Frontal cortex (tissue), 4 donors: Measurements from ENCODE around the gene TMIE. TPM values are rescaled to one million over a fixed set of nuclear protein-coding genes. Genes with fewer than 3 reads are reported as not detected.
A peak's percentile ranks its signal among the peaks of the same experiment; 100 is the strongest.
"Not testable (repeated sequence)": the region's sequence is repeated elsewhere in the genome, so short reads cannot be mapped to it uniquely, and the experiment has no call there.

ENCODE experiments used
- DNase-seq, 2 donors: peaks; one replicate each; pipeline ENCODE4 v3.0.0; 2012; ENCODE audit warnings: low spot score in 2 of 2
- FAIRE-seq: peaks from 2 replicates; lab custom pipeline; 2012; peaks lifted over from hg19 to GRCh38; lab: Jason Lieb, UNC
- total RNA-seq: library from RNA; depleted of rRNA; stranded (reverse); fragments of >200 nt; gene quantifications from one replicate; pipeline ENCODE4 v1.2.3, GENCODE V29; 2014
- donor health status: control.
- donor health status: control.
- donor health status: control.

The TMIE gene
- total RNA-seq, 1 donor from 2014 or later = 1.2 TPM

DNA sequence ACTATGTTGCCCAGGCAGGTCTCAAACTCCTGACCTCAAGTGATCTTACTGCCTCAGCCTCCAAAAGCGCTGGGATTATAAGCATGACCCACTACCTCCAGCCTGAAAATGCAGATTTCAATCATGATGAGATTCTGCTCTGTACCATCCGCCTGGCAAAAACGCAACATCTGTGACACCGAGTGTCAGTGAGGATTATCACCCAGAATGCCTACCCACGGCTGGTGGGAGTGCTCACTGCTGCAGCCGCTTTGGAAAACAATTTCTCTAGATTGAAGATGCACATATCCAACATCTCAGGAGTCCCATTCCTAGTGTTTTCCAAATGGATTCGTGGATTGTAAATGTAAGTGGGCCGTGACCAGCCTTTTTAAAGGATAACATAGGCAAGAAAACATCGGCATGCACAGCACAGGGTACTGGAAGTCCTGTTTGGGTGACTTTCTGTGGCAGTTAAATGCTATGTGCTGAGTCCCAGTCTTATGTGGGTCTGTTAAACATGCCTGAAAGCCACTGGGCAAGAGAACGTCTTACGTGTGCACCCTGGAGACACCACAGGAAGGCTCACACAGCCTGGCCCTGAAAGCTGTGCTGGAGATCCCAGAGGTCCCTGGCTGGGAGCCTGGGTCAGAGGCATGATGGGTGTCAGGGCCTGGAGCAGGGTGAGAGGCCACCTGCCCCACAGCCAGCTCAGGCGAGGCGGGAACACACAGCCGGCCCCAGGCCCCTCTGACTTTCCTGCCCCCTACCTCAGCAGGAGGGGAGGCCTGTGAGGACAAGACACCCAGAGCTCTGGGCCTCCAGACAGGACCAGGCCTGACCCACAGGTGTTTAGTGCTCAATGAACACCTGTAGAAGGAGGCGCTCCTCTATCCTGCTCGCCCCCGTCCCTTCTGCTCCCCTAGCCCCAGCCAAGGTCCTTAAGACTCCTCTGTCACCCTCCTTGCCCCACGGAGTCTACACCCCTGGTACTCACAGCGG, 15.6 kb downstream of the TMIE start:
- DNase-seq (peak in 1 of 2 donors; percentile 8), FAIRE-seq (no peak)

DNA sequence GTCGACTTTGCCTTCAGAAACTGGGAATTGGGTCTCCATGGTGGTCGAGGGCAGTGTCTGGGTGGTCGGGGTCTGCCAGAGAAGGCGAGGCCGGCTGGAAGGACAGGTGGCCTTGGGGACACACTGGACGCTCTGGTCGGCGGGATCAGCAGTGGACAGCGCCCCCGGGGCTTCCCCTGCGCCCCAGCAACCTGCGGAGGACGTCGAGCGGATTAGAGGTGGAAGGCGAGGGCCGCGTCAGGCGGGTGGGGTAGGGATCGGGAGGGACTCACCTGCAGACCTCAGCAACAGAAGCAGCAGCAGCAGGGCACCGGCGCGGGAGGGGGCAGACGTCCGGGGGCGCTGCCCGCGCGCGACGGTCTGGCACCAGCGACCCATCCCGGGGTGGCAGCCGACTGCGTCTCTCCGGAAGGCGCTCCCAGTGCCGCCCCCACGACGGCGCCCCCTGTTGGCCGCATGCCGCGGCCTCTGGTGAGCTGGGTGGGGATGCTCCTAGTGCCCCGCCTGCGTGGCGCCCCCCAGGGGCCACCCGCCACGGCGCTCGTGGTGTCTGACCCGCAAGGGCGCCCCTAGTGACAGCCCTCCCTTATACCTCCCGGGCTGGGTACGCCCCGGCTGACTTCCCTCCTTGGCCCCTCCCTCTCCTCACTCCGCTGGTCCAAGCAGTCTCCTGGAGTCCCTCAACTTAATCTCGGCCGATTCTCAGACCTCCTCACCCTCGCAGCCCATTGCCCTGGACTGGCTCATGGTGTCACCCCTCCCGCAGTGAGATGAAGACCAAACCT, 16.4 kb downstream of the TMIE start, which contains the start of gene PRSS50:
PRSS50 (minus strand) TSS at position 423 of the 785 bp plus-strand sequence; CDS start at position 378, 45 bp downstream.
- DNase-seq (peak in 1 of 2 donors; percentile 10), FAIRE-seq (no peak)

DNA sequence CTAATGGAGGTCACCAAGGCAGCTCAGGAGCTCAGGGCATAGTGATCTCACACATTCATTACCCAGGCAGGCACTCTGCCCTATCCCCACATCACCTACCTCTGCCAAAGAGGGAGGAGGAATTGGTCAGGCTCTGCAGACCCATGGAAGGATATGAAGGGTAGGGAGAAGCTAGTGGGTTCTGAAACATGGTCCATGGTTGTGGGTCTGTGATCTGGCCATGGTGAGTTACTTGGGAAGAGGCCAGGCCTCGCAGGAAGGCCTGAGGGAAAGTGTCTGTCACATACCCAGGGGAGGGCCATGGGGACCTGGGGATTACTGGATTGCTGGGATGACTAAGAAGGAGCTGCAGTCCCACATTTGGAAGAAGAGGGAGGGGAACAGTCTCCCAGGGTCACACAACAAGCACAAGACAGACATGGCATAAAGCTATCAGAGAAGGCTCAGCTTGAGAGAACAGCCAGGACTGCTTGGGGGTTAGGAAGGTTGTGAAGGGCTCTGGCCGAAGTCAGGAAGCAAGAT, 17.9 kb downstream of the TMIE start:
- DNase-seq = no peak
- no peak for FAIRE-seq

- FAIRE-seq = no peak
These were observed 18.6 kb downstream of the TMIE start for GRCh38 chr3:46719735-46720271.

GRCh38 chr3:46721009-46721408, 19.8 kb downstream of the TMIE start:
- FAIRE-seq (no peak), DNase-seq (no peak)

More at GRCh38 chr3:46719735-46720271, 18.6 kb downstream of the TMIE start:
- DNase-seq = no peak

DNA sequence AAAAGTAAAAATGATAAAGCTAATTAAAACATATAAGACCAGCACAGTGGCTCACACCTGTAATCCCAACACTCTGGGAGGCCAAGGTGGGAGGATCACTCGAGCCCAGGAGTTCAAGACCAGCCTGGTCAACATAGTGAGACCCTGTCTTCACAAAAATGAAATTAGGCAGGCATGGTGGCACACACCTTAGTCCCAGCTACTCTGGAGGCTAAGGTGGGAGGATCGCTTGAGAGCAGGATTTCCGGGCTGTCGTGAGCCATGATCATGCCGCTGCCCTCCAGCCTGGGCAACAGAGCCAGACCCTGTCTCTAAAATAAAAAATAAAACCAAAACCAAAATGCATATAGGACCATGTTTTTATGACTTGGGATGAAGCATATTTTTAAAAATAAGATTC, 21.3 kb downstream of the TMIE start:
- DNase-seq (no peak), FAIRE-seq (no peak)

DNA sequence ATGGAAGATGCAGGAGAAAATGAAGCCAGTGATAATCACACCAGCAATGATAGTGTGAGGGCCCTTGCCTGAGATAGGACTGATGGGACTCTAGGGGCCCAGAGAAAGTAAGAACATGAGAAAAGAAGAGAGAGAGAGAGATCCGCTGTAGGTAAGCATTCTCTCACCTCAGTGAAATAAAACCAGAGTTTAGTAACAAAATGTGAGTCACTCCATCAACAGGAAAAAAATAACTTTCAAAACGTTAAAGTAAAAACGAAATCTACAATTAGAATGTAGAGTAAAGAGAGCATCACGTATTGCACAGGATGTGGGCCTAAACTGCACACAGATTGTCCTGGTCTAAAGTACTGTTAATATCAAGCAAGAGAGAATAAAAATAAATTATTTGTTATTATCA, 23.2 kb downstream of the TMIE start:
- no peak for DNase-seq
- FAIRE-seq = no peak

DNA sequence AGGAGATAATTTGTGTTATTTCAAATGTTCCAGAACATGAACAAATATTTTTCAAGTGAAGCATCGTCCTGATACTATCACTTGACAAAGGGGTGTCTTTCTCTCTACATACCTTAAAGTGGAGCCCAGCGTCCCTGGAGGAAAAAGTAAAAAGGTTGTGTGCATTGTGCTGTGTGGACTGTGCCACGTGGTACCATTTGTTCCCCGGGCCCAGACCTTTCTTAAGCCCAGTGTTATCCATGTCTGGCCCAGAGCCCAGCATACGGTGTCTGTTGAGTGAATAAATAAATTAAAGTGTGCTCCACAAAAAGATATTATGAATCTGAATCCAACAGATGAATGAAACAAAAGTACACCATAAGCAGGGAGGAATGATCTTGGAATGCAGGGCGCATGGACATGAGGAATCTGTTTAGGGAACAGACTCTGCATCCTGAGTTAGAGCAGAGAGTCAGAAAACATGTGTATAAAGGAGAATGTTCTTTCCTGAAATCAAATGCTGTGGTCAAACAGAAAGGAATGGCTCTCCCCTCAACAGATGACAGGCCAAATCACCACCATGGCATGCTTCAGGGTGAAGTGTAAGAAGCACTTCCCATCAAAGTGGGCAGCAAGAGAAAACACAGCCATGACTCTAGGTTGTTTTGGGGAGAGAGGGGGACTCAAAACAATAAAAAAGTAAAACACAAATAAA, 24.6 kb downstream of the TMIE start:
- DNase-seq (no peak), FAIRE-seq (no peak)

DNA sequence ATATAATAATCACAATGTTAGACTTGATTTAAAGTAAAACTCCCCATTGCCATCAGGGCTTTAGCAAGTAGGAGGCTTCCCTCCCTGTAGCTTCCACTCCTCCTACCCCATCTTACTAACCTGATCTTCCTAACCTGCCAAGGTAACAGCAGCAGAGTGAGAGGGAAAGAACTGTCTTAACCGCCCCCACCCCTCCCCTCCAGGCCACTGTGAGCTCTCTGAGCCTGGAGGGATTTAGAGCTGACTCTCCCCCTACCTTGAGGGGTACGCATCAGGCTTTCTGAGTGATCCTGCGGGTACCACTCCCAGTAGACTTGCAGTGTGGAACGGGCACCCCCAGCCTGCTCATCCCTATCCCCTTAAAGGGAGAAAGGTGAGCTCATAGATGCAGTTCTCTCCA, 27.8 kb downstream of the TMIE start:
- FAIRE-seq = no peak
- DNase-seq = no peak

DNA sequence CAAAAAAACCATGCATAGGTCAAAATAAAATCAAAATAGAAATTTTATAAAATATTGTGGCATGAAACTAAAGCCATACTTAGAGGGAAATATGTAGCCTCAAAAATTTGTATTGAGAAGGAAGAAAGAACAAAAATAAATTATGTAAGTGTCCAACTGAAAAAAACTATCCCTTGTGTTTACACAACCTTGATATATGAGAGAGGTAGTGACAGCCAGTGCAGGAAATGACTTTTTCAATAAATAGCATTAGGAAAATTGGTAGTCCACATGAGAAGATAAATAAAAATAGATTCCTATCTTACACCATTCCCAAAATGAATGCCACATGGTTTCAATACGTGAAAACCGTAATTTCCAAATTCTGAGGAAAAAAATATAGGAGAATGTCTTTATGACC, 29.6 kb downstream of the TMIE start:
- FAIRE-seq (no peak), DNase-seq (no peak)

GRCh38 chr3:46731795-46732194, 30.6 kb downstream of the TMIE start:
- DNase-seq (no peak), FAIRE-seq (no peak)

GRCh38 chr3:46733026-46733800, 32.0 kb downstream of the TMIE start:
- FAIRE-seq = no peak
- DNase-seq = no peak

DNA sequence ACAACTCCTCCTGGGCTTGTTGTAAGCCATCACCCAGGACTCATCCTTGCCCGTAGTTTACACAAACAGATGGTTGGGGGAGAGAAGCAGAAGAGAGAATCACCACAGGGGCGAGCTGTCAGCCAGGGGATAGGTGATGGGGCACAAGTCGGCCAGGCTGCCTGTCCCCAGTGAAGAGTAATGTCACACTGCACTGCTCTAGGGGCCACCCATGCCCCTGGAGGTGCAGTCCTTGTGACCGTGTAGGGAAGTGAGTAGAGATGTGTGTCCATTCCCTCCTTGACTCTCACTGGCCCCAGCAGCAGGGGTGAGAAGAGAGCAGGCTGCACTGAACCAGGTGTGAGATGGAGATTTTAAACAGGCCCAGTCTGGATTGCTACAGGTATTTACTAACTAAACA, 33.6 kb downstream of the TMIE start:
- DNase-seq (no peak), FAIRE-seq (no peak)

DNA sequence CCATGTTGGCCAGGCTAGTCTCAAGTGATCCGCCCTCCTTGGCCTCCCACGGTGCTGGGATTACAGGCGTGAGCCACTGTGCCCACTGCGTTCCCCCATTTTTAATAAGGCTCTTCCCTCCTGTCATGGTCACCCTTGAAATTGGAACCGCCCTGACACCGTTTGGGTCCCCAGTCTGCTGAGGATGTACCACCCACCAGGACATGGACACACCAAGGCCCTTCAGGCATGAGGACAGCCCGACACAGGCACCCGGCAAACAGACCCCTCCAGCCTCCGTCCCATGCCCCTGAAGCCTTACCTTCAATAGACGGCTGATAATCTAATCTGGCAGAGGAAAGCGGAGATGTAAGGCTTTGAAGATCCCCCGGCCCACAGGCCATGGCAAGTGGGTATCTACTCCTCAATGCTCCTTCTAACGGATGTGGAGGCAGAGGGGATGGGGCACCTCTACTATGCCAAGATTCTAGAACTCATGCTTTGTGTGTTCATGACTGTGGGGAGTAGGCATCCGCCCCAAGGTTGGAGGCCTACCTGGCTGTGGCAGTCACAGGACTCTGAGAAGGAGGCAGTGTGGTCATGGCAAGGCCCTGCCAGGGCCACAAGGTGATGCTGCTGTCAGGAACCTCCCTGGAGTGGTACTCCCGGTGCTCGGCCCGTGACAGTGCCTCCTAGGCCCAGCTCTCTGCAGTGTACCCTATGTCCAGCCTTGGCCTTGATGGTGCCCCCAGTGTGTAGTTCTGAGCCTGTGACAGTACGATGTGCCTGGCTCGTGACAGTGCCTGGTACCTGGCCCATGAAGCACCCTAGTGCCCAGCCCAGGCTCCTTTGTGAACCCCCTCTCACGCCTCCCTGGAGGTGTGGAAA, 35.0 kb downstream of the TMIE start:
- DNase-seq = no peak
- no peak for FAIRE-seq

DNA sequence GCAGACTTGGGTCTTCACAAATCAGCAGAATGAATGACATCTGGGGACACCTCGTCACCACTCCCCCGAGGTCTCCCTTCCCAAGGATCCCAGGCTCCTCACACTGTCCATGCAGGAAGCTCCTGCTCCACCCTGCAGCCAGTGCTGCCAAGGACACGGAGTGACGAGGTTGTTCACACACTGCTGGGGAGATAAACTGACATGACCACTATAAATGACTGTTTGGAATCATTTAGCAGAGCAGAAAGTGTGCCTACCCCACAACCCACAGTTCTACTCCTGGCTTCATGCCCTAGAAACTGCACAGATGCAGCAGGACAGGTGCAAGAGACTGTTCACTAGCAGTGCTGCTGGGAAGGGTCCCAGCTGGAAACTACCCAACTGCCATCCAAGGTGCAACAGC, 36.1 kb downstream of the TMIE start:
- DNase-seq = no peak

GRCh38 chr3:46739565-46739964, 38.4 kb downstream of the TMIE start:
- FAIRE-seq, DNase-seq: not testable (repeated sequence)

More for the DNA sequence above, 36.1 kb downstream of the TMIE start:
- no peak for FAIRE-seq

- FAIRE-seq (no peak), DNase-seq (no peak)
These were observed 41.9 kb downstream of the TMIE start for GRCh38 chr3:46742992-46743585.

DNA sequence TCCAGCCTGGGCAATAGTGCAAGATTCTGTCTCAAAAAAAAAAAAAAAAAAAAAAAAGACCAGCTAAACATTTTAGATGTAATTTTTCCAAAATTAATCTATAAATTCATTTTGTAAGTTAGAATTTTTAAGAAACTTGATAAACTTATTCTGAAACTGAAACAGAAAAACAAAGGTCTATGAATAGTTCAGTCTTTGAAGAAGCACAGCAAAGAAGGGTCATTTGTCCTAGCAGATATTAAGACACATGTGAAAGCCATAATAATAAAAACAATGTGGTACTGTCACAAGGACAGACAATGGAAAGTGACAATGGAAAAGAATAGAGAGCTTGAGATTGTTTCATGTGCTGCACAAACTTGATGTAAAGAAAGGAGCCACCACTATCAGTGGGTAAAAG, 45.5 kb downstream of the TMIE start:
- no peak for DNase-seq
- FAIRE-seq = no peak
